Measurements from ENCODE around the gene CRAMP1.
"Not testable (repeated sequence)": the region's sequence is repeated elsewhere in the genome, so short reads cannot be mapped to it uniquely, and the experiment has no call there.

CRAMP1 gene

DNA sequence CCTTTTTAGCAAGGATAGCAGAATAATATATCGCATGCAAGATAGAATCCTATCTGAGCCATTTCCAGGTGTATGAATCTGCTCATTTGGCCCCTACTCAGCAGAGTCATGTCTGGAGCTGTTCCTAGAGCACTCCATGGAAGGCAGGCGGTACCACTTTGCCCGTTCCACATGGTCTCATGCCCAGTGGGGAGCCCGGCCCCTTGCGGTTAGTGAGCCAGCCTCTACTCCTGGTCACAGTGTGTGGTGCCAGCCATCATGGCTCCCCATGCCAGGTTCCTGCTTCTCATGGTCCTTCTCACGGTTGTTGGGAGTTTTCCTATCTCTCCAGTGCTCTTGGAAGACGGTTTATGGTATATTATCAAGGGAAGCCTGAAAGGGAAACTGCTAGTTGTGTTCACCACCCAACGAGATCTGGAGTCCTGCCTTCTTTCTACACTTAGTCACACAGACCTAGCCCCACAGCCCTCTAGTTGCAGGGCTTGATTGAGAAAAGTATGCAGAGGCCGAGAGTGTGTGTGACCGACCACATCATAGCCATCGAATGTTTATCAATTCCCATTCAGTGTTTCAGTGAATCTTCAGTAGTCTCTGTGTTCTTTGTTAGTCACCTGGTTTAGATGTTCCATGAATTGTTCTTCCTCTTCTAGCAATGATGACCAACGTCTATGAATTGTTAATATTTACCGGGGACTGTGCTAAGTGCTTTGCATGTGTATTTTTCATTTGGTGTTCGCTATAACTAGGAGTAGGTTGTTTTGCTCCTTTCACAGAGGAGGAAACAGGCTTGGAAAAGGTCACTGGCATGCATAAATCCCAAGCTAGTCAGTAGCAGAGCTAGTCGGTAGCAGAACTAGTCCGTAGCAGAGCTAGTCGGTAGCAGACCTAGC, 75.5 kb downstream of the CRAMP1 start:
- no peak for DNase-seq (ENCODE audit: low read depth in 2 of 2)

DNA sequence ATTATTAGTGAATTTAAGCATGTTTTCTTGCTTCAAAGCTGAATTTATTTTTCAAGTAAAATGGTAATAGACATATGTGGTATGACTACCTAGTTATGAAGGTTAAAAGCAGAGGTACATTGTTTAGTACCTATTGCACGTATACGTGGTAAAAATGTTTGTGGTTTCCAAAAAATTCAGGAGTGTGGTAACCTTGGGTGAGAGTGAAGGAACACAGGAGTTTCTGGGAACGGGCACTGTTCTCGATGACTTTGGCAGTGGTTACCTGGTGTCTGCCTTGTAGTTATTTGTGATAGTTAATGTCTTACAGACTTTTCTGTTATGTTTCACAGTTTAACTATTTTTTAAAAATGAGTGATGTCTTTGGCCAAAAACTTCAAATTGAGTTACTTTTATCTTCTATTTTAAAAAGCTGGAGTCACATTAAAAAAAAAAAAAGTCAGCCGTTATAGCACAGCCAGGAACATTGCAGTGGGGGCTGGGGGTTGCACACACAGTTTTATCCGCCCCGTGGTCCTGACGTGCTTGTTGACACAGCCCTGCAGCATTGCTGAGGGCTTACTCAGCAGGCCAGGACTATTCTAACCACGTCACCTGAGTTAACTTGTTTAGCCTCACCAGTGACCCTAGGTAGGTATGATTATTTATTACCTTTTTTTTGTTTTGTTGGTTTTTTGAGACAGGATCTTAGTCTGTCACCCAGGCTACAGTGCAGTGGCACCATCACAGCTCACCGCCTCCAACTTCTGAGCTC, 76.8 kb downstream of the CRAMP1 start:
- DNase-seq (ENCODE audit: low read depth in 2 of 2) = no peak

DNA sequence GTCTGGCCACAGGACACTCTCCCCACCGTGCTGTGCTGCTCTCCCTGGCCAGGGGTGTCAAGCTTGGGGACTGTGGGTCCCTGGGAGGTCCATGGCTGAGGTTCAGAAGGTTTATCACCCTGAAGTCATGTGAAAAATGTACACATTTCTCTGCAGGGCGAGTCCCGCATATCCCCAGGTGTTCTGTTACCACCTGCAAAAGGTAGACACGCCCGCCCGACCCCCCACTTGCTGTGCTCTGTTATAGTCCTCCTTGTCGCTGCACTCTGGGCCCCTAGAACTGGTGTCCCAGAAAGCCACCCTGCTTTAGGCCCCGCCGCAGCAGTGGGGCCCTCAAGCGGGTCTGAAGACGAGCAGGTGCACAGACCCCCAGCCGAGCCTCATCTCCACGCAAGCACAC, 77.7 kb downstream of the CRAMP1 start:
- DNase-seq (ENCODE audit: low read depth in 2 of 2) = no peak

DNA sequence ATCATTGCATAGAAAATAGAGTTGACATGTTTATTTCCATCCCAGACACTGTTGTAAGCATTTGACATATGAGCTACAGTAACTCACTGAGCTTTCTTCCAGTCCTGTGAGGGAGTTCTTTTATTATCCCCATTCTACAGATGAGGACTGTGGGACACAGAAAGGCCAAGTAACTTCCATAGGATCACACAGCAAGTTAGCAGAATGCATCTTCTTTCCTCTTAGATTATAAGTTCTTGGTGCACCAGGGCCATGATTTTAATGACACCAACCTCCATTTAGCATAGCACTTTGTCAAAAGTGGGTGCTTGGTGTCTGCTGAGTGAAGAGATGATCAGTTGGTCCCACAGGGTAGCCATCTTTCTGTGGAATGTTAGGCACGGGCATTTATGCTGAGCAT, 78.7 kb downstream of the CRAMP1 start:
- DNase-seq (ENCODE audit: low read depth in 2 of 2) = no peak

DNA sequence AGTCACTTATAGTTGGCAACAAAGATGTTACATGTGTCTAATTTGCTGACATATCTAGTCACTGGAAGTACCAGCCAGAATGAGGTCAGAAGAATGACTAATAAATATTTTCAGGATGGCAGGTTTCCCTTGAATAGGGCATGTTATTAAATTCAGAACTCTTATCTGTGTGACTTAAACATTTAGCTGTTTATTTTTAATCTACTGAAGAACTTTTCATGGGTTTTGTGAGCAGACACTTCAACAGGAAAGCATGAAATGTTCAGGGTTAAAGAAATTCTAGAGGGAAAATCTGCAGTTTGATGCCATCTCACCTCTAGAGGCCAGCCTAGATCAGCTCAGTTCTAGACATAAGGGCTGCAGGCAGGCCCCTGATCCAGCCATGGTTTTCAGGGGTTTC, 79.1 kb downstream of the CRAMP1 start:
- DNase-seq (ENCODE audit: low read depth in 2 of 2) = no peak

DNA sequence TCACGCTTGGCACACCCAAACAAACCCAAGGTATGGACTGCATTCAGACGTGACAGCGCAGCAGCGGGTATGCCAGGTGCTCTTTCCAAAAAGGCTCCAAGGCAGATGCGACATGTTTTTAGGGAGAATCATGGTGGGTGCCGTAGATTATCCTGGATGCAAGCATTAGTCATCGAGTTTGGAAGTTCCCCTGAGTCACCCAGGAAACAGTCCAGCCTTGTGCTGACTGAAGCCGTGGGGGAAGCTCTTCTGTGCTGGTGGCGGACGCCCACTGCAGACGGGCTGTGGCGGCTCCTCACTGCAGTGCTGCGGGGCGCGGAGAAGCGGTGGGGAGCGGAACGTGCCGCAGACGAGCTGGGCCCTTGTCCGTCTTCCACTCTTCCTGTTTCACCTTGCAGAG, 79.8 kb downstream of the CRAMP1 start:
- no peak for DNase-seq (ENCODE audit: low read depth in 2 of 2)

DNA sequence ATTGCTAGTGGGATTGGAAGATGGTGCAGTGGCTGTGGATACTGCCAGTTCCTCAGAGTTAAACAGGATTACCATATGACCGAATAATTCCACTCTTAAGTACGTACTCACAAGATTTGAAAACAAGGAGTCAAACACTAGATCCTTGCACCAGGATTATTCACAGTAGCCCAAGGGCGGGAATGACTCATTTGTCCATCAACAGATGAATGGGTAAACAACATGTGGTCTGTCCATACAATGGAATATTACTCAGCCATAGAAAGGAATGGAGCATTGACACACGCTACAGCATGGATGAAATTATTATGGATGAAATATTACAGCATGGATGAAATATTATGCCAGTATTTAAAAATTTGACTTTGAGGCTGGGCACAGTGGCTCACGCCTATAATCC, 84.7 kb downstream of the CRAMP1 start:
- no peak for DNase-seq (ENCODE audit: low read depth in 2 of 2)

DNA sequence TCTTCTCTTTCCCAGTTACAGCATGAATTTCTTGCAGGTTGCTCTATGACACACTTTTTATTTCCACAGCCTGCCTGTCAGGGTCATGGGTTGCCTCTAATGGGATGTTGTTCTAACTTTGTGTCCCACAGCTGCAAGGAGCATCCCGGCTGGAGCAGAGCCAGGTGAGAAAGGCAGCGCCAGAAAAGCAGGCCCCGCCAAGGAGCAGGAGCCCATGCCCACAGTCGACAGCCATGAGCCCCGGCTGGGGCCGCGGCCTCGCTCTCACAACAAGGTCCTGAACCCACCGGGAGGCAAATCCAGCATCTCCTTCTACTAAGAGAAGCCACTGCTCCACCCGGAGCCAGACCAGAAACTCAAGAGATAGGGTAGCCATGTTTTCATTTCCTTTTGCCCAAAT, 86.5 kb downstream of the CRAMP1 start:
- DNase-seq (ENCODE audit: low read depth in 2 of 2) = no peak

DNA sequence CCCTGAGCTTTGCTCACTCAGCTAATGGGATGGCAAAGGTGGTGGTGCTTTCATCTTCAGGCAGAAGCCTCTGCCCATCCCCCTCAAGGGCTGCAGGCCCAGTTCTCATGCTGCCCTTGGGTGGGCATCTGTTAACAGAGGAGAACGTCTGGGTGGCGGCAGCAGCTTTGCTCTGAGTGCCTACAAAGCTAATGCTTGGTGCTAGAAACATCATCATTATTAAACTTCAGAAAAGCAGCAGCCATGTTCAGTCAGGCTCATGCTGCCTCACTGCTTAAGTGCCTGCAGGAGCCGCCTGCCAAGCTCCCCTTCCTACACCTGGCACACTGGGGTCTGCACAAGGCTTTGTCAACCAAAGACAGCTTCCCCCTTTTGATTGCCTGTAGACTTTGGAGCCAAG, 88.1 kb downstream of the CRAMP1 start:
- DNase-seq (ENCODE audit: low read depth in 2 of 2) = no peak

DNA sequence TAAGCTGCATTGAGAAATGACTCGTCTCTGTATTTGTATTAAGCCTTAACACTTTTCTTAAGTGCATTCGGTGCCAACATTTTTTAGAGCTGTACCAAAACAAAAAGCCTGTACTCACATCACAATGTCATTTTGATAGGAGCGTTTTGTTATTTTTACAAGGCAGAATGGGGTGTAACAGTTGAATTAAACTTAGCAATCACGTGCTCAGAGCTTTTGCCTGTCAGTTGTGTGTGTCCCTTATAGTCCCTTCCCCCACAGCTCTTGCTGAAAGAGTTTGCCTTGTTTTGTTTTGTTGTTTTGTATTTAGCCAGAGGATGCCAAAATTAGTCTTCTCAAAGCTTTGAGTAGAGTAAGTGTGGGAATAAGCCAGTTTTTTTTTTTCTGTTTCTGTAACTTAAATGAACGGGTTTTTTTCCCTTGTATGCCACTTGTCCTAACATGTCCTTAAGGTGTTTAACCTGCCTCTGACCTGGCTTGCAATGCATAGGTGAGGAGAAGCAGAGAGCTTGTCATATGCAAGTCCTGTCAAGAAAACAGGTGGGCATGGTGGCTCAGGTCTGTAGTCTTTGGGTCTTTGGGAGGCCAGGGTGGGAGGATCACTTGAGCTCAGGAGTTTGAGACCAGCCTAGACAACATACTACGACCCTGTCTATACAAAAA, 89.2 kb downstream of the CRAMP1 start:
- no peak for DNase-seq (ENCODE audit: low read depth in 2 of 2)

DNA sequence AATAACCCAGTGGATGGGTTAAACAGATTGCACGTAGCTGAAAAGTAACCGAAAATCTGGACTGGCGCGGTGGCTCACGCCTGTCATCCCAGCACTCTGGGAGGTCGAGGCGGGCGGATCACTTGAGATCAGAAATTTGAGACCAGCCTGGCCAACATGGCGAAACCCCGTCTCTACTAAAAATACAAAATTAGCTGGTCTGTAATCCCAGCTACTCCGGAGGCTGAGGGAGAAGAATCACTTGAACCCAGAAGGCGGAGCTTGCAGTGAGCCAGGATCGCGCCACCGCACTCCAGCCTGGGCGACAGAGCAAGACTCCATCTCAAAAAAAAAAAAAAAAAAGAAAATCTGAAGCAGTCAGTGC, 93.1 kb downstream of the CRAMP1 start:
- not testable (repeated sequence) for DNase-seq (ENCODE audit: low read depth in 2 of 2)

DNA sequence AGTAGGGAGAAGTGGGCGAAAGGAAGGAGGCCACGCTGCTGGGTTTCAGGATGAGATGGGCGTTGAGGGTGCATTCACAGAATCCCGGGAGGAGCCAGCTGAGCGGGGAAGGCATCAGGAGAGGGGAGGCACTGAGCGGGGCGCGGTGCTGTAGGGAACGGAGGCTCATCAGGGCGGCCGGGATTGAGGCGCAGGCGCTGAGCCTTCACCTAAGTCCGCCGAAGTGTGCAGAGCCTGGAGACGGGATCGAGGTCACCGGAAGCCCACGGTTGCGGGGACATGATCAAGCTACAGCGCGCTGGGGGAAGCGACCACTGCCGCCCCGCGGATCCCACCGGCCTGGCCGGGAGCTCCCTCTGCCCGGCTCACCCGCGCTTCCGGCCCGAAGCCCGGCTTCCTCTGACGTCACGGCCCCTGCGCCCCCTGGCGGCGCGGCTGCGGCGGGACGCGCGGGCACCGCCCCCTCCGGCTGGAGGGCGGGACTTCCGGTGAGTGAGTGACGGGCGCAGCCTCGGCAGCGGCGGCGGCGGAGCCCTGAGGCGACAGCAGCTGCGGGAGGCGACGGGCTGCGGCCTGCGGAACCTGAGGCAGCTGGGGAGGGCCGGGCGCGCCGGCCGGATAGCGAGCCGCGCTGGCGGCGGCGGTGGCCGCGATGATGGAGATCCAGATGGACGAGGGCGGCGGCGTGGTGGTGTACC, 93.7 kb downstream of the CRAMP1 start, which contains the start of gene MAPK8IP3:
Gene MAPK8IP3 (plus strand): TSS at position 508 of the 698 bp plus-strand sequence. CDS start 145 bp downstream, at position 653.
- peak; percentile 92 for DNase-seq (ENCODE audit: low read depth in 2 of 2)

DNA sequence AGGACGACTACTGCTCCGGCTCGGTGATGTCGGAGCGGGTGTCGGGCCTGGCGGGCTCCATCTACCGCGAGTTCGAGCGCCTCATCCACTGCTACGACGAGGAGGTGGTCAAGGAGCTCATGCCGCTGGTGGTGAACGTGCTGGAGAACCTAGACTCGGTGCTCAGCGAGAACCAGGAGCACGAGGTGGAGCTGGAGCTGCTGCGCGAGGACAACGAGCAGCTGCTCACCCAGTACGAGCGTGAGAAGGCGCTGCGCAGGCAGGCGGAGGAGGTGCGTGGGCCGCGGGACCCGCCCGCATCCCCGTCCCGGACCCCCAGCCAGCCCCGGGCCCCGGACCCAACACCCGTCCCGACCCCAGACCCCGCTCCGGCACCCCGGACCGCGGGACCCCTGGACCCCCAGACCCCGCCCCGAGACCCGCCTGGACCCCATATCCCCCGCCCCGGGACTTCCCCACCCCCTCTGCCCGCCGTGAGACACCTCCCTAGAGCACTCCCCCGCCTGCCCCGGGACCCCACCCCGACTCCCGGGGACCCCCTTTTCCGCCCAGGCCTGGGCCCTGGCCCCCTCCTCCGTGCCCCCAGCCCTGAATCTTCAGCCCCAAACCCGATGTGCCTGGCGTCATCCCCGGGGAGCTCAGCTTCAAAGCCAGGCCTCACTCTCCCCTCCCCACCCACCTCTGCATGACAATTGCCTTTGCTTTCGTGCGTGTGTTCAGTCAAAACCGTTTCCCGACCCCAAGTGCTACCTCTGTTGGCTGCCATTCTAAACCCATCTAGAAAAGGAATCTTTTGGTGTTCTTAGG, 94.4 kb downstream of the CRAMP1 start:
- DNase-seq (ENCODE audit: low read depth in 2 of 2) = no peak

DNA sequence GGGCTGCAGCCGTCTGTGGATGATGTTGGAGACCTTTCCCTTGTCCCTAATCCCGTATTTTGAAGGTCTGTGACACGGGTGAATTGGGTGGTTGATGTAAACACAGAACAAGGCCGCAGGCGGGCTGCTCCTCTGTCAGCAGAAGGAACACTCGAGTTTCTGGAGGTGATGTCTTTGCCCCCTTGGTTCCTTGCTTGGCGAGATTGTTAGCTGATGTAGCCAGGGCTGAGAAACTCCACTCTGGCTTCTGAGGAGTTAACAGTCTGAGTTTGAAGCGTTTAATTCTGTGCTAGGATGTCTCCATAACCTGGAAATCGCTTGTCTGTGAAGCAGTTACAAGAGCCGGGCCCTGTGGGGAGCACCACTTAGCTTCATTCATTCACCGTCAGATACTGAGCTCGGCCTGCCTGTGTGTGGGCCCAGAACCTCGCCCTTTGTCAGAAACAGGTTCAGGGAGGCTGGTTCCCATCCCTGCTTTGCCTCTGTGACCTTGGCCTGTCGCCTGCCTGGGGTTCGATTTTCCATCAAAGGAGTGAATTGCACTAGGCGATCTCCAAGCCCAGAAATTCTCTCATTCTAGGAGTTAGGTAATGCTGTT, 95.1 kb downstream of the CRAMP1 start:
- no peak for DNase-seq (ENCODE audit: low read depth in 2 of 2)

DNA sequence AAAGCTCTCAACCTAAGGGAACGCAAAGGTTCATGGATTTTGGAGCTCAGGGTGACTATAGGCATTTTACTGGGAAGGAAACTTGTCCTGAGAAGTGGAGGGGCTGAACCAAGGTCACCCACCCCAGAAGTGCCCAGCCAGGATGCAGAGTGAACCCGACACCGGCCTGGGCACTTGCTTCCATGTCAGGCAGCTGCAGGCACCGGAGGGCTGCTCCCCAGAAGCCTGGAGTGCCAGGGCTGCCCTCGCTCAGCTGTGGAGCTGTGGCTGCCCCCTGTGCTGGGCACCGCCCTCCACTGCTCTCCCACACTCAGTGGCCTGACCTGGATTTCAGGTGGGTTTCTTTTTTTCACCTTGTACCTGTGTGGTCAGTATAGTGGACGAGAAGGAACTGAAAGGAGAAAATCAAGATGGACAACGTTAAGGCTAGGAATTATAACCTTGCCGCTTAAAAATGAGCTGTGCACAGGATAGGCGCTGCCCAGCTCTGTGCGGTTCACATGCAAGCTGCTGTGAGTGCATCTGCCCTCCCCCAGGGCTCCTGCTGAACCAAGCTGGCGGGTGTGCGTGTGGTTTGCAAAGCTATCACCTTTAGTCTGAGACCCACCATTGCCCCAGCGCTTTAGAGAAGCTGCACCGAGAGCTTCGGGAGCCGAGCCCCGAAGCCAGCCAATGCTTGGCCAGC, 96.1 kb downstream of the CRAMP1 start:
- no peak for DNase-seq (ENCODE audit: low read depth in 2 of 2)

DNA sequence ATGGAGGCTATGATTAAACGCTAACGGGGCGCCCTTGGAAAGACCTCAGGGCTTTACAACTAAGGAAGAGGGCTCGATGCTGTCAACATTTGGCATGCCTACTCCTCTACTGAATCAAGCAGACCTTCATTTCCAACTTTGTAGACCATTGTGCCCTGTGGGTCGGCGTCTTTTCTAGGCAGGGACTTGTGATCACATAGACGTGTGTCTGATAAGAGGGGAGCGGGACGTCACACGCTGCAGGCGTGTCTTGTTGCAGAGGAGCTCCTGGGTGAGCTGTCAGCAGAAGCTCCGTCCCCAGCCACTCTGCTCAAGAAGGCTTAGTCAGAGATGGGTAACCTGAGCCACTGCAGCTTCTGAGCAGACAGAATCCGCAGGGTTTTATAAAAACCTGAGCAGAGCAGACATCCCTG, 96.6 kb downstream of the CRAMP1 start:
- DNase-seq (ENCODE audit: low read depth in 2 of 2) = no peak

DNA sequence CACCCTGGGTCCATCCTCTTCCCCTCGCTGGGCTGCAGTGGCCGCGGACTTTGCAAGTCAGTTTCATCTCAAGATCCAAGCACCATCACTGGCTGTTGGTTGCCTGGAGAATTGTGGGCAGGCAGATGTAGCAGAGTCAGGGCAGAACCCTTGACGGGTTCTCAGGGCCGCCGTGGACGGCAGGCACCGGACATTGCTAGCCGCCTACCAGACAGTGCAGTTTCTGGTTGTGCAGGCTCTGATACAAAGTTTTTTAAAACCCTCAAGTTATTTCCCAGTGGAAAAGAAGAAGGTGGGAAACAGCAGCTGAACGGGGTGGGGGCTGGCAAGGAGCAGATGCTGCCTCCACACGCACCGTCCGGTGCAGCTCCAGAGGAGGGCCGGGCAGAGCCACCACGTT, 97.2 kb downstream of the CRAMP1 start:
- DNase-seq (ENCODE audit: low read depth in 2 of 2) = no peak

DNA sequence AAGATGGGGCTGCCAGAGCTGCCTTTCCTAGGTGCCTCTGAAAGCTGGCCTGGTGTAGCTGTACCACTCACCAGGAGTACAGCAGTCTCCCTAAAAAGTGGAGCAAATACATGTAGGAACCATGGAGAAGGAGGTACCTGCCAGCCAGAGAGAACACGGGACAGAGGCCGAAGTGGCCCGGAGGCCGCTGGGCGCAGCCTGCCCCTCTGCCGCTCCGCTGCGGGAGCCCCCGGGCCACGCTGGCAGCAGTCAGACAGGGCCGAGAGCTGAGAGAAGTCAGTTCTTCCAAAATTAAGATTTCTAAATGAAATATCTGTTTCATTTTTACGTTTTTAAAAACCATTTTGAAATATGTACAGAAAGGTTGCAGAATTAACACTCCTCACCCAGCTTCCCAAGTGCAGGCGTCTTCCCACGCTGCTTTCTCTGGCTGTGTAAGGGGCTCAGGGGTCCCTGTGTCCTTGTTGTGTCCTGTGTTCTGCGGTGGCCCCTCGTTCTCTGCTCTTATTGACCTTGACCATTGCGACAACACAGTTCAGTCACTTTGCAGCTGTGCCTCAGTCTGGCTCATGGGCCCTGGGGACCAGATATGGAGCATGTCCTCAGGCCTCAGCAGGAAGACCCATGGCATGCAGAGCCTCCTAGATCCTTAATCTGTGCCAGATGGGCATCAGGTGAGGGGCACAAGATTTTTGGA, 98.8 kb downstream of the CRAMP1 start:
- no peak for DNase-seq (ENCODE audit: low read depth in 2 of 2)

DNA sequence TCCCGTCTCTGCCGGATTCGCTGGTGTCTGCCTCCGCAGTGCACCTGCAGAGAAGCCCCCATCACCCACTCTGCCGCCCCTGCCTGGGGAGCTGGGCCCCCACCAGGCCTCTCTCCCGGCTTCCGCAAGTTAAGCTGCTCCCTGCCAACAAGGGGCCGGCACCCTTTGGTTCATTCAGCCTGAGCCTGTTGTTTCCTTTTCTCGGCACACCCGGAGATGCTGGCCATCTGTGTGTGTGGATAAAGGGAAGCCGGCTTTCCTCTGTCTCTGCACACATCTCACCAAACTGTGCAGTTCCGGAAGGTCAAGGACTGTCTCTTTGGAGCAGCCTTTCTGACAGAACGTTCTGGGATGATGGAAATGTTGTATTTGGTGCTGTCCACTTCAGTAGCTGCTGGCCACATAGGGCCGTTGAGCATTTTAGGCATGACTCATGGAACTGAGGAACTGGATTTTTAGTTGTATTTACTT, 100.7 kb downstream of the CRAMP1 start:
- no peak for DNase-seq (ENCODE audit: low read depth in 2 of 2)
